ENCODE results near the gene POLR3H. TPM values are rescaled to one million over a fixed set of nuclear protein-coding genes. Genes with fewer than 3 reads are reported as not detected.
A peak's percentile ranks its signal among the peaks of the same experiment; 100 is the strongest.

The POLR3H gene
- total RNA-seq, 1 experiment from 2014 or later, result 21.2 TPM

- ChIA-PET CTCF (no interaction called here), POLR2A (ENCODE audit: unreplicated experiment) (no interaction called here)
- intact Hi-C loops (cut with micrococcal nuclease), result no loop called here
- H3K79me2 ChIP-seq (ENCODE audit: low read length), result peaks cover 5% of the 10 kb centered on the region
- H3K4me2 ChIP-seq (ENCODE audit: low read length), result no peak overlapping the region
- no peak overlapping the region for H3K27ac ChIP-seq (ENCODE audit: low read length)
- no peak for TF ChIP-seq EZH2phosphoT487 (IDR thresholded peaks at IDR 0.05; ENCODE audit: borderline replicate concordance, low read length)
- TF ChIP-seq EZH2 (IDR thresholded peaks at IDR 0.05; ENCODE audit: low read length, unreplicated experiment), result no peak
- TF ChIP-seq, protein P1, sequence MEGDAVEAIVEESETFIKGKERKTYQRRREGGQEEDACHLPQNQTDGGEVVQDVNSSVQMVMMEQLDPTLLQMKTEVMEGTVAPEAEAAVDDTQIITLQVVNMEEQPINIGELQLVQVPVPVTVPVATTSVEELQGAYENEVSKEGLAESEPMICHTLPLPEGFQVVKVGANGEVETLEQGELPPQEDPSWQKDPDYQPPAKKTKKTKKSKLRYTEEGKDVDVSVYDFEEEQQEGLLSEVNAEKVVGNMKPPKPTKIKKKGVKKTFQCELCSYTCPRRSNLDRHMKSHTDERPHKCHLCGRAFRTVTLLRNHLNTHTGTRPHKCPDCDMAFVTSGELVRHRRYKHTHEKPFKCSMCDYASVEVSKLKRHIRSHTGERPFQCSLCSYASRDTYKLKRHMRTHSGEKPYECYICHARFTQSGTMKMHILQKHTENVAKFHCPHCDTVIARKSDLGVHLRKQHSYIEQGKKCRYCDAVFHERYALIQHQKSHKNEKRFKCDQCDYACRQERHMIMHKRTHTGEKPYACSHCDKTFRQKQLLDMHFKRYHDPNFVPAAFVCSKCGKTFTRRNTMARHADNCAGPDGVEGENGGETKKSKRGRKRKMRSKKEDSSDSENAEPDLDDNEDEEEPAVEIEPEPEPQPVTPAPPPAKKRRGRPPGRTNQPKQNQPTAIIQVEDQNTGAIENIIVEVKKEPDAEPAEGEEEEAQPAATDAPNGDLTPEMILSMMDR (conservative IDR thresholded peaks at IDR 0.05; ENCODE audit: low read depth, low read length), result no peak
- H3F3A ChIP-seq (ENCODE audit: low read length, unreplicated experiment), result no peaks in the 10 kb centered on the region
- DNase-seq, result no peak
- H3K27me3 ChIP-seq (ENCODE audit: low read length), result no peaks in the 10 kb centered on the region
- no peaks in the 10 kb centered on the region for H3K9me3 ChIP-seq (ENCODE audit: low read length)
- H3K4me1 ChIP-seq (ENCODE audit: insufficient read depth, low read length), result 0 out of 2 replicates have a peak, but pooled peaks cover 6% of the 10 kb centered on the region
- H3K36me3 ChIP-seq (ENCODE audit: low read depth, low read length), result no peaks in the 10 kb centered on the region
- no TSS peak for BruUV-seq (replicated peaks)
- H3K9me2 ChIP-seq (replicated peaks; ENCODE audit: low read length), result no peaks in the 10 kb centered on the region
- no peaks in the 10 kb centered on the region for H4K20me1 ChIP-seq (ENCODE audit: low read length)
- no peak overlapping the region for H3K9ac ChIP-seq (ENCODE audit: low read length)
- H2AFZ ChIP-seq (ENCODE audit: low read length), result no peak overlapping the region
- no peak for ATAC-seq
- H3K4me3 ChIP-seq (ENCODE audit: low read length), result no peak overlapping the region
Observed at GRCh38 chr22:41548830-41549211, 4.6 kb upstream of the POLR3H start.

DNA sequence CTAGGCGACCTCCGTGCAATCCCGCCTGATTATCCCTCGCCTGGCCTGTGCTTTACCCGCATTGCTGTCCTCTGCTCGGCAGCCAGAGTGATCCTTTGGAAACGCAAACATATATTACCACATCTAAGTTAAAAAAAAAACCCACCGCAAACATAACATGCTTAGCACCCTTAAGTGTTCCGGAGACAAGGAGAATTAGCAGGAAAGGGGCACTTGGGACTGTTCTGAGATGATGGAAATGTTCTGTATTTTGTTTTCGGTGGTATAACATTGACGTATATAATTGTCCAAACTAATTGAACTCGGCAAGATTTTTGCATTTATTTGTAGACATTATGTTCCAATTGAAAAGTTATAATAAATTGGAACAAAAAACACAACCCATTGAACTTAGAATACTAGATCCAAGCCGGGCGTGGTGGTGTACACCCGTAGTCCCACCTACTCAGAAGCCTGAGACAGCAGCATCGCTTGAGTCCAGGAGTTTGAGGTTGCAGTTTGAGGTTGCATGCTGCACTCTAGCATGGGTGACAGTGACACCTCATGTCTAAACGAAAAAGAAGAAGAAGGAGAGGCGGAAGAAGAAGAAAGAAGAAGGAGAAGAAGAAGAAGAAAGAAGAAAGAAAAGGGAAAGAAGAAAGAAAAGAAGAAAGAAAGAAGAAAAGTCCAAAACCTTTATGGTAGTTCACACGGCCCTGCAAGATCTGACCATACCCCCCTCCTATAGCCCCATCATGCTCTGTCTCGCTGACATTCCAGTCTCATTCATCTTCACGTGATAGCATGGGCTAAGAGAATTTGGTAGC is 604 bp upstream of the POLR3H start:
- Histone ChIP-seq H3K36me3 (ENCODE audit: low read depth, low read length) (no peaks in the 10 kb centered on the region), H3K4me2 (ENCODE audit: low read length) (peak overlapping the region; percentile 98), H3F3A (ENCODE audit: low read length, unreplicated experiment) (no peaks in the 10 kb centered on the region), H3K9me3 (ENCODE audit: low read length) (no peaks in the 10 kb centered on the region), H3K79me2 (ENCODE audit: low read length) (peaks cover 44% of the 10 kb centered on the region), H3K27me3 (ENCODE audit: low read length) (no peaks in the 10 kb centered on the region), H3K9me2 (replicated peaks; ENCODE audit: low read length) (no peaks in the 10 kb centered on the region), H3K4me3 (ENCODE audit: low read length) (peak overlapping the region; percentile 98), H2AFZ (ENCODE audit: low read length) (peak overlapping the region; percentile 71), H3K27ac (ENCODE audit: low read length) (no peak overlapping the region), H4K20me1 (ENCODE audit: low read length) (peaks cover 20% of the 10 kb centered on the region), H3K4me1 (ENCODE audit: insufficient read depth, low read length) (0 out of 2 replicates have a peak, but pooled peaks cover 6% of the 10 kb centered on the region), H3K9ac (ENCODE audit: low read length) (peak overlapping the region; percentile 8; the same call in 1 of the 2 replicates)
- no peak for ATAC-seq
- intact Hi-C loops (cut with micrococcal nuclease), result no loop called here
- CTCF ChIA-PET, result no interaction called here
- TF ChIP-seq, protein P1 (conservative IDR thresholded peaks at IDR 0.05; ENCODE audit: low read depth, low read length), result no peak
- TF ChIP-seq EZH2 (IDR thresholded peaks at IDR 0.05; ENCODE audit: low read length, unreplicated experiment) (no peak), EZH2phosphoT487 (IDR thresholded peaks at IDR 0.05; ENCODE audit: borderline replicate concordance, low read length) (no peak)
- POLR2A ChIA-PET (ENCODE audit: unreplicated experiment), result no interaction called here
- no peak for DNase-seq
- TSS peak; percentile 83 for BruUV-seq (replicated peaks)

- no peak overlapping the region for H2AFZ ChIP-seq (ENCODE audit: low read length)
- H3K4me2 ChIP-seq (ENCODE audit: low read length), result peak overlapping the region; percentile 98
- no TSS peak for BruUV-seq (replicated peaks)
- no peak for TF ChIP-seq EZH2 (IDR thresholded peaks at IDR 0.05; ENCODE audit: low read length, unreplicated experiment)
- TF ChIP-seq, protein P1 (conservative IDR thresholded peaks at IDR 0.05; ENCODE audit: low read depth, low read length), result no peak
- TF ChIP-seq EZH2phosphoT487 (IDR thresholded peaks at IDR 0.05; ENCODE audit: borderline replicate concordance, low read length), result no peak
- no peak overlapping the region for H3K9ac ChIP-seq (ENCODE audit: low read length)
- intact Hi-C loops (cut with micrococcal nuclease), result no loop called here
- ATAC-seq (no peak), DNase-seq (no peak)
- no peaks in the 10 kb centered on the region for H3K9me3 ChIP-seq (ENCODE audit: low read length)
- CTCF ChIA-PET, result no interaction called here
- peak overlapping the region; percentile 98 for H3K4me3 ChIP-seq (ENCODE audit: low read length)
- H3F3A ChIP-seq (ENCODE audit: low read length, unreplicated experiment), result no peaks in the 10 kb centered on the region
- 0 out of 2 replicates have a peak, but pooled peaks cover 6% of the 10 kb centered on the region for H3K4me1 ChIP-seq (ENCODE audit: insufficient read depth, low read length)
- POLR2A ChIA-PET (ENCODE audit: unreplicated experiment), result no interaction called here
- no peaks in the 10 kb centered on the region for H3K9me2 ChIP-seq (replicated peaks; ENCODE audit: low read length)
- no peak overlapping the region for H3K27ac ChIP-seq (ENCODE audit: low read length)
- H3K36me3 ChIP-seq (ENCODE audit: low read depth, low read length), result 0 out of 2 replicates have a peak, but pooled peaks cover 3% of the 10 kb centered on the region
- peaks cover 20% of the 10 kb centered on the region for H4K20me1 ChIP-seq (ENCODE audit: low read length)
- peaks cover 58% of the 10 kb centered on the region for H3K79me2 ChIP-seq (ENCODE audit: low read length)
- H3K27me3 ChIP-seq (ENCODE audit: low read length), result no peaks in the 10 kb centered on the region
Observed at GRCh38 chr22:41542224-41542623, 2.0 kb downstream of the POLR3H start.

All from PC-3 (cell line).